Measurements from ENCODE around the gene DAB2.

DNA sequence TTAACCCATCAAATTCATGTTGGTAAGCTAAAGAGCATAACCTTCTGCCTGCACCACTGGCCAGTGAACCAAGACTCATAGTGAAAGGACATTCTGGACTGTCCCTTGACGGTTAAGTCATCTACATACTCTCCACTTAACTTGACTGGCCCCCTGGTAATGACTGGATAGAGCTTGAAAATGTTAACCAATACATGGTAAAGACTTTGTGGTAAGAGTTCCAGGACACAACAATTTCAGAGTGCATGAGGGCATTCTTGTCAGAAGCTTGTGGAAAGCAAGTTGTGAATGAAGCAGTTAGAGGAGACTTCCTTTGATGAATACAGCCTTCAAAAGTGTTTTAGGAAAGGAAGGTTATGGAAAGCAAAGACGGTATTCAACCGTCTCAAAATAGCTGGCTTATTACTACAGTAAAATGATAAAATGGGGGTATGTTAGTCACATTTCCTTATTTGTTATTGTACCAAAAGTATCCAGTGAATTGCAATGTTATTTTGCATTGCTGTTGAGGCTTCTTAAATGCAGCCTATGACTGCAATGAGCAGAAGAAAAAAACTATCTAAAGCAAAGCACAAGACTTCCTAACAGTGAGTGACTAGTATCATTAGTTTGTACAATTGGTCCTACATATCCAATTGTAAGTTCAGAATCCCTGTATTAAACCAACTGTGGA is 47.2 kb upstream of the DAB2 start:
- TF ChIP-seq CTCF (conservative IDR thresholded peaks at IDR 0.05; ENCODE audit: low read depth, low read length), result no peak
- no peak for TF ChIP-seq EZH2 (IDR thresholded peaks at IDR 0.05; ENCODE audit: borderline replicate concordance, low read depth, low read length, poor library complexity, severe bottlenecking)
